ENCODE results near the gene SLC17A9.

DNA sequence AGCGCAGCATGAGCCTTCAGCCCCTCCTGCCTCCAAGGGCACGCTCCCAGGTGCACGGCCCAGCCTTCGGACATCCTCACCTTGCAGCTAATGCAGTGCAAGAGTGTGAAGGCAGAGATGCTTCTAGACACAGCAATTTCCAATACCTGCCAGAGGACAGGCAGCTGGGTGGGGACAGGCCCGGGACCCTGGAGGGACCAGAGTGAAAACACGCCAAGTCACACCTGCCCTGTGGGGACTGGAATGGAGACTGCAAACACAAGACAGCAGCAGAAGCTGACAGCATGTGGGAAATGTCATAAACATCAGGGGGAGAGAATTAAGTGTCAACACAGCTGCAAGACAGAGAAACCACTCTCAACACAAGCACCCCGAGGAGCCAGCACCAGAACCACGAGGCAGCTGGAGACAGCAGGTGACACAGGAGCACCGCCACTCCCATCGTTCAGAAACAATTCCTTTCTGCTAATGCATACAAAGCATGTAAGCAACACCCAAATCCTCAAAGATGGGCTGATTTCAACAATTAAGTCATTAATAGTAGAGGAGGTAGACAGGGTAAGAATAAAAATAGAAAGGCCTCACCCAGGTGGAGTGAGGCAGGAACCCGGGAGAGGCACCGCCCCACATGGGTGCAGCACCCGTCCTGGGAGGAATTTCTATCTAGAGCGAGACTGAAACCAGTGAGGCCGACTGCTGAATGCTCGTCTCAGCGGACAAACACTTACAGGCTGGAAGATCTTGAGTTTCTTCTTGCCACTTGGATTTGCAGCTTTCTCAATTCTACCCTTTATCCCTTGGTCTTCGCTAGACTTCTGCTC is 43.3 kb upstream of the SLC17A9 start:
- TF ChIP-seq POLR2A (IDR thresholded peaks at IDR 0.05) (no peak), EP300 (IDR thresholded peaks at IDR 0.05) (no peak)
- TF ChIP-seq, protein P1, sequence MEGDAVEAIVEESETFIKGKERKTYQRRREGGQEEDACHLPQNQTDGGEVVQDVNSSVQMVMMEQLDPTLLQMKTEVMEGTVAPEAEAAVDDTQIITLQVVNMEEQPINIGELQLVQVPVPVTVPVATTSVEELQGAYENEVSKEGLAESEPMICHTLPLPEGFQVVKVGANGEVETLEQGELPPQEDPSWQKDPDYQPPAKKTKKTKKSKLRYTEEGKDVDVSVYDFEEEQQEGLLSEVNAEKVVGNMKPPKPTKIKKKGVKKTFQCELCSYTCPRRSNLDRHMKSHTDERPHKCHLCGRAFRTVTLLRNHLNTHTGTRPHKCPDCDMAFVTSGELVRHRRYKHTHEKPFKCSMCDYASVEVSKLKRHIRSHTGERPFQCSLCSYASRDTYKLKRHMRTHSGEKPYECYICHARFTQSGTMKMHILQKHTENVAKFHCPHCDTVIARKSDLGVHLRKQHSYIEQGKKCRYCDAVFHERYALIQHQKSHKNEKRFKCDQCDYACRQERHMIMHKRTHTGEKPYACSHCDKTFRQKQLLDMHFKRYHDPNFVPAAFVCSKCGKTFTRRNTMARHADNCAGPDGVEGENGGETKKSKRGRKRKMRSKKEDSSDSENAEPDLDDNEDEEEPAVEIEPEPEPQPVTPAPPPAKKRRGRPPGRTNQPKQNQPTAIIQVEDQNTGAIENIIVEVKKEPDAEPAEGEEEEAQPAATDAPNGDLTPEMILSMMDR (IDR thresholded peaks at IDR 0.05), result no peak
